ENCODE results near the gene DNAH10. TPM values are rescaled to one million over a fixed set of nuclear protein-coding genes. Genes with fewer than 3 reads are reported as not detected.

The DNAH10 gene
- polyA plus RNA-seq, 2 donors = 0.01 TPM; not detected in 1

DNA sequence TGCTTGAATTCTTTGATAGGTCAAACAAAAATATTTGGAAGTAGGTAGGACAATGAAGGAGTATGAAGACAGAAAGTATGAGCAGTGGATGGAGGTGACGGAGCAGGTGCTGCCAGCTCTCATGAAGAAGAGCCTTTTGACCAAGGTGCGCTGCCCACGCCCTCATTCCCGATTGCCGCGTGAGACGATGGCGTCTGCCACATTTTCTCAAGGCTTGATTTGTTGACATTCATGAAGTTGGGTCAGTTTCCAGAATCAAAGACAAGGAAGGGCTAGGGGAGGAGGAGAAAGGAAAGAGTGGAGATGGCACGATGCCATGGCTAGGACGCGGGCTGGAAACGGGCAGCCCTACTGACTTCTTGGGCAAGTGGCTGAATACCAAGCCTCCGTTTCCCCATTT, 37.1 kb downstream of the DNAH10 start:
- Histone ChIP-seq H3K27ac (ENCODE audit: low read depth in 2 of 2, low read length in 1 of 2) (no peak overlapping the region), H3K4me3 (ENCODE audit: low read depth in 1 of 2, low read length in 2 of 2) (no peak overlapping the region), H3K27me3 (ENCODE audit: control insufficient read depth in 1 of 2, insufficient read depth in 2 of 2, low read length in 2 of 2) (no peaks in the 10 kb centered on the region), H3K36me3 (ENCODE audit: control insufficient read depth in 2 of 2, insufficient read depth in 2 of 2, low read length in 1 of 2) (no peaks in the 10 kb centered on the region), H3K4me1 (ENCODE audit: control insufficient read depth in 2 of 2, insufficient read depth in 2 of 2, low read length in 1 of 2) (peaks cover 0 to 2% of the 10 kb centered on the region in 2 donors), H3K9me3 (ENCODE audit: control insufficient read depth in 2 of 2, insufficient read depth in 1 of 2, low read depth in 1 of 2, low read length in 1 of 2) (no peaks in the 10 kb centered on the region)
- WGBS, 2 donors = 89 to 90% methylated on average over 13 of the region's 13 CpGs

DNA sequence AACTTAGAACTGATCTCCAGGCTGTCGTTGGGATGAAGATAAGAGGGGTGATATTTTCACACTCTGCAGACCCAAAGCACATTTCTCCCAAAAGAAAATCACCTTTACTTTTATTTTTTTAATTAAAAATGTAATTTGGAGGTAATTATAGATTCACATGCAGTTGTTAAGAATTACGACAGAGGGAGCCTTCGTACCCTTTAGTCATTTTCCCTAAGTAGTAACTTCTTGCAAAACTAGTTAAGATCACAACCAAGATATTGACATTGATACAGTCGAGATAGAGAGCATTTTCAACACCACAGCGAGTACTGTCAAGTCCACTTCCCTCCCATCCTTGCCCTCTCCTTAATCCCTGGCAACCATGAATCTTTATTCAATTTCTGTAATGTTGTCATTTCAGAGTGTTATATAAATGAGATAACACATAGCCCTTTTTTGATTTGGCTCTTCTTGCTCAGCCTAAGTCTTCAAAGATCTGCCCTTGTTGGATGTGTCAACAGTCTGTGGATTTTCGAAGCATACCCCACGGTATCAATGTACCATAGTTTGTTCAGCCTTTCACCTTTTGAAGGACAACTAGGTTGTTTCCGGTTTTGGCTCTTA, 39.6 kb downstream of the DNAH10 start:
- H3K4me1 ChIP-seq (ENCODE audit: control insufficient read depth in 2 of 2, insufficient read depth in 2 of 2, low read length in 1 of 2) = peaks cover 0 to 2% of the 10 kb centered on the region in 2 donors
- no peaks in the 10 kb centered on the region for H3K9me3 ChIP-seq (ENCODE audit: control insufficient read depth in 2 of 2, insufficient read depth in 1 of 2, low read depth in 1 of 2, low read length in 1 of 2)
- no peaks in the 10 kb centered on the region for H3K36me3 ChIP-seq (ENCODE audit: control insufficient read depth in 2 of 2, insufficient read depth in 2 of 2, low read length in 1 of 2)
- no peaks in the 10 kb centered on the region for H3K27me3 ChIP-seq (ENCODE audit: control insufficient read depth in 1 of 2, insufficient read depth in 2 of 2, low read length in 2 of 2)
- no peak overlapping the region for H3K4me3 ChIP-seq (ENCODE audit: low read depth in 1 of 2, low read length in 2 of 2)
- H3K27ac ChIP-seq (ENCODE audit: low read depth in 2 of 2, low read length in 1 of 2) = no peak overlapping the region
- 49 to 51% methylated on average over 8 of the region's 8 CpGs for WGBS, 2 donors

DNA sequence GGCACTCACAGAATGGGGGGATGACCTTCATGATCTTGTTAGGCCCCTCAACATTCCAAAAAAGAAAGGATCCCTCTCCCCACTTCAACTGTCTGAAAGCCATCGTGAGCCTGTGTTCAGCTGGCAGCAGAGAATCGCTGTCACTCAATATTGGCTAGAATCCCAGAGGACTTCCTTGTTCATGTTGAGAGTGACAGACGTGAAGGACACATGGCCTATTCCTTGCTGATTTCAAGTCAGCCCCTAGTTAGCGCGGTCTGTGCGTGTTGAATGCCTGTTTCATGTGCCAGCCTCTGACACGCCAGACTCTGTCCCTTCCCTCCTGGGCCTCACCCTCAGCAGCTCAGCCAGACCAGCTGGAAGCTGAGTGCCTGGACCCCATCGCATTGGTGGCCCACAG, 43.1 kb downstream of the DNAH10 start:
- 81 to 82% methylated on average over 8 of the region's 8 CpGs for whole genome bisulfite sequencing, 2 donors
- no peak overlapping the region for H3K4me3 ChIP-seq (ENCODE audit: low read depth in 1 of 2, low read length in 2 of 2)
- no peaks in the 10 kb centered on the region for H3K9me3 ChIP-seq (ENCODE audit: control insufficient read depth in 2 of 2, insufficient read depth in 1 of 2, low read depth in 1 of 2, low read length in 1 of 2)

DNA sequence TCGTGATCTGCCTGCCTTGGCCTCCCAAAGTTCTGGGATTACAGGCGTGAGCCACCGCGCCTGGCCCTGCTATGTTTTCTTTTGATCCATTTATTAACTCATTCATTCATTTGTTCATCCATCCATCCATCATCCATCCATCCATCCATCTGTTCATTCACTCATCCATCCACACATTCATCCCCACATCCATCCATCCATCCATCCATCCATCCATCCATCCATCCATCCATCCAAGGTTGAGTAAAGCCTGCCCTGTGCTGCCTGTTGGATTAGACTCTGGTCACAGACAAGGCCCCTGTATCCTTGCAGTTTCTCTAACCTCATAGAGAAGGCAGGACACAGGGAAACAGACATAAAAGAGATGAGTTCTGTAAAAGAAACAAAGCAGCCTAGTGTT, 44.9 kb downstream of the DNAH10 start:
- H3K27ac ChIP-seq (ENCODE audit: low read depth in 2 of 2, low read length in 1 of 2) = no peak overlapping the region
- no peaks in the 10 kb centered on the region for H3K27me3 ChIP-seq (ENCODE audit: control insufficient read depth in 1 of 2, insufficient read depth in 2 of 2, low read length in 2 of 2)
- H3K9me3 ChIP-seq (ENCODE audit: control insufficient read depth in 2 of 2, insufficient read depth in 1 of 2, low read depth in 1 of 2, low read length in 1 of 2) = no peaks in the 10 kb centered on the region
- H3K4me1 ChIP-seq (ENCODE audit: control insufficient read depth in 2 of 2, insufficient read depth in 2 of 2, low read length in 1 of 2) = no peaks in the 10 kb centered on the region
- WGBS, 2 donors = 92 to 93% methylated on average over 4 of the region's 4 CpGs
- no peaks in the 10 kb centered on the region for H3K36me3 ChIP-seq (ENCODE audit: control insufficient read depth in 2 of 2, insufficient read depth in 2 of 2, low read length in 1 of 2)
- H3K4me3 ChIP-seq (ENCODE audit: low read depth in 1 of 2, low read length in 2 of 2) = no peak overlapping the region

More for the DNA sequence above, 43.1 kb downstream of the DNAH10 start:
- no peaks in the 10 kb centered on the region for H3K27me3 ChIP-seq (ENCODE audit: control insufficient read depth in 1 of 2, insufficient read depth in 2 of 2, low read length in 2 of 2)
- H3K27ac ChIP-seq (ENCODE audit: low read depth in 2 of 2, low read length in 1 of 2) = no peak overlapping the region
- no peaks in the 10 kb centered on the region for H3K36me3 ChIP-seq (ENCODE audit: control insufficient read depth in 2 of 2, insufficient read depth in 2 of 2, low read length in 1 of 2)
- no peaks in the 10 kb centered on the region for H3K4me1 ChIP-seq (ENCODE audit: control insufficient read depth in 2 of 2, insufficient read depth in 2 of 2, low read length in 1 of 2)

DNA sequence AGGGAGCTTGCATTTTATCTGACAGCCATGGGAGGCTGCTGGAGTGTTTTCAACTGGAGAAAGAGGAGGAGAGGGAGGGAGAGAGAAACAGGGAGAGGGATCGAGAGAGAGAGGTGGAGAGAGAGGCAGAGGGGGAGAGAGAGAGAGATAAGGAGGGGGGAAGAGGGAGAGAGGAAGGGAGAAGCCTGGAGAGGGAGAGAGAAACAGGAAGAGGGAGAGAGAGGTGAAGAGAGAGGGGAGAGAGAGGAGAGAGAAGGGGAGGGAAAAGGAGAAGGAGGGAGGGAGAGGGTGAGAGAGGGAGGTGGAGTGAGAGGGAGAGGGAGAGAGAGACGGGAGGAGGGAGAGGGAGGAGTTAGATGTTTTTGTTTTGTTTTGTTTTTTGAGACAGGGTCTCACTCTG, 45.6 kb downstream of the DNAH10 start:
- no peaks in the 10 kb centered on the region for H3K4me1 ChIP-seq (ENCODE audit: control insufficient read depth in 2 of 2, insufficient read depth in 2 of 2, low read length in 1 of 2)
- no peak overlapping the region for H3K27ac ChIP-seq (ENCODE audit: low read depth in 2 of 2, low read length in 1 of 2)
- 11 to 13% methylated on average over 2 of the region's 2 CpGs for WGBS, 2 donors
- no peaks in the 10 kb centered on the region for H3K27me3 ChIP-seq (ENCODE audit: control insufficient read depth in 1 of 2, insufficient read depth in 2 of 2, low read length in 2 of 2)
- H3K9me3 ChIP-seq (ENCODE audit: control insufficient read depth in 2 of 2, insufficient read depth in 1 of 2, low read depth in 1 of 2, low read length in 1 of 2) = no peaks in the 10 kb centered on the region
- H3K36me3 ChIP-seq (ENCODE audit: control insufficient read depth in 2 of 2, insufficient read depth in 2 of 2, low read length in 1 of 2) = no peaks in the 10 kb centered on the region
- no peak overlapping the region for H3K4me3 ChIP-seq (ENCODE audit: low read depth in 1 of 2, low read length in 2 of 2)

DNA sequence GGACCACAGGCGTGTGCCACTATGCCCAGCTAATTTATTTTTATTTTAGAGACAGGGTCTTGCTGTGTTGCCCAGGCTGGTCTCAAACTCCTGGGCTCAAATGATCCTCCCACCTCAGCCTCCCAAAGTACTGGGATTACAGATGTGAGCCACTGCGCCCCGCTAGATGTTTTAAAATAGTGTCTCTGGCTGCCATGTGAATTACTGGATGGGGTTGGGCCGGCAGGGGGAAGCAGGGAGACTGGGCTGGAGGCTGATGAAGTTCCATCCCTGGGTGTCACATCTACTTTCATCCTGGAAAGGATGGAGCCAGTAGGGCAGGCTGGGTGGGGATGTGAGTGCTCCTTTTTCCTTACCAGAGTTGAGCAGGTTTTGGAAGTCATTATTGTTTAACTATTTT, 46.1 kb downstream of the DNAH10 start:
- Histone ChIP-seq H3K27me3 (ENCODE audit: control insufficient read depth in 1 of 2, insufficient read depth in 2 of 2, low read length in 2 of 2) (no peaks in the 10 kb centered on the region), H3K27ac (ENCODE audit: low read depth in 2 of 2, low read length in 1 of 2) (no peak overlapping the region), H3K9me3 (ENCODE audit: control insufficient read depth in 2 of 2, insufficient read depth in 1 of 2, low read depth in 1 of 2, low read length in 1 of 2) (no peaks in the 10 kb centered on the region), H3K4me1 (ENCODE audit: control insufficient read depth in 2 of 2, insufficient read depth in 2 of 2, low read length in 1 of 2) (no peaks in the 10 kb centered on the region), H3K36me3 (ENCODE audit: control insufficient read depth in 2 of 2, insufficient read depth in 2 of 2, low read length in 1 of 2) (no peaks in the 10 kb centered on the region), H3K4me3 (ENCODE audit: low read depth in 1 of 2, low read length in 2 of 2) (no peak overlapping the region)
- 64 to 67% methylated on average over 4 of the region's 4 CpGs for WGBS, 2 donors

DNA sequence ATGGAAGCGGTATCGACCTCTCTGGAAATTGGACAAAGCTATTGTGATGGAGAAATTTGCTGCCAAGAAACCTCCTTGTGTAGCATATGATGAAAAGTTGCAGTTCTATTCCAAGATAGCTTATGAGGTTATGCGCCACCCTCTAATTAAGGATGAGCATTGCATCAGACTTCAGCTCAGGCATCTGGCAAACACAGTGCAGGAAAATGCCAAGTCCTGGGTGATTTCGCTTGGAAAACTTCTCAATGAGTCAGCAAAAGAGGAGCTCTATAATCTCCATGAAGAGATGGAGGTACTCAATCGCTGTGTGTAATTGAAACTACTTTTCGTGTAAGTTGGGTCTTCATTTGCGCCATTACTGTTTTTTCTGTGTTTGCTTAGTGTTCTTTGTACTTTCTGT, 51.2 kb downstream of the DNAH10 start:
- Histone ChIP-seq H3K4me1 (ENCODE audit: control insufficient read depth in 2 of 2, insufficient read depth in 2 of 2, low read length in 1 of 2) (no peaks in the 10 kb centered on the region), H3K36me3 (ENCODE audit: control insufficient read depth in 2 of 2, insufficient read depth in 2 of 2, low read length in 1 of 2) (no peaks in the 10 kb centered on the region), H3K9me3 (ENCODE audit: control insufficient read depth in 2 of 2, insufficient read depth in 1 of 2, low read depth in 1 of 2, low read length in 1 of 2) (peaks cover 0 to 4% of the 10 kb centered on the region in 2 donors), H3K4me3 (ENCODE audit: low read depth in 1 of 2, low read length in 2 of 2) (no peak overlapping the region), H3K27ac (ENCODE audit: low read depth in 2 of 2, low read length in 1 of 2) (no peak overlapping the region), H3K27me3 (ENCODE audit: control insufficient read depth in 1 of 2, insufficient read depth in 2 of 2, low read length in 2 of 2) (no peaks in the 10 kb centered on the region)
- WGBS, 2 donors = 76 to 82% methylated on average over 7 of the region's 7 CpGs

DNA sequence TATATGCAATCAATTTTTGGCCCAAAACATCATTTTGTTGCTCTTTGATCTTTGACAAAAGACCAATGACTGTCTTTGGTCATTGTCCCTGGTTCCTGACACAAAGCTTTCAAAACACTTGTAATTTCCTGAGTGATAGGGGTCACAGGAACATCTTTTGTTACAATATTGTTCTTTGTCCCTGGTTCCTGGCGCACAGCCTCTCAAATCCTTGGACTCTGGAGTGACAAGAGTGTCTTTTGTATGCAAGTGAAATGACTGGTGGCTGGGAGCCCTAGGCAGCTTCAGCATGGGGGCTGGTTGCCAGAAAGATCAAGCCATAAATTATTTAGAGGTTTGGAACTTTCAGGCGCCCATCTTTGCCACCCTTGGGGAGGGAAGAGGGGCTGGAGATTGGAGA, 53.9 kb downstream of the DNAH10 start:
- 71 to 85% methylated on average over 2 of the region's 2 CpGs for whole genome bisulfite sequencing, 2 donors
- peaks cover 0 to 4% of the 10 kb centered on the region in 2 donors for H3K9me3 ChIP-seq (ENCODE audit: control insufficient read depth in 2 of 2, insufficient read depth in 1 of 2, low read depth in 1 of 2, low read length in 1 of 2)
- H3K4me3 ChIP-seq (ENCODE audit: low read depth in 1 of 2, low read length in 2 of 2) = no peak overlapping the region
- H3K4me1 ChIP-seq (ENCODE audit: control insufficient read depth in 2 of 2, insufficient read depth in 2 of 2, low read length in 1 of 2) = no peaks in the 10 kb centered on the region
- no peaks in the 10 kb centered on the region for H3K36me3 ChIP-seq (ENCODE audit: control insufficient read depth in 2 of 2, insufficient read depth in 2 of 2, low read length in 1 of 2)
- no peaks in the 10 kb centered on the region for H3K27me3 ChIP-seq (ENCODE audit: control insufficient read depth in 1 of 2, insufficient read depth in 2 of 2, low read length in 2 of 2)
- no peak overlapping the region for H3K27ac ChIP-seq (ENCODE audit: low read depth in 2 of 2, low read length in 1 of 2)

DNA sequence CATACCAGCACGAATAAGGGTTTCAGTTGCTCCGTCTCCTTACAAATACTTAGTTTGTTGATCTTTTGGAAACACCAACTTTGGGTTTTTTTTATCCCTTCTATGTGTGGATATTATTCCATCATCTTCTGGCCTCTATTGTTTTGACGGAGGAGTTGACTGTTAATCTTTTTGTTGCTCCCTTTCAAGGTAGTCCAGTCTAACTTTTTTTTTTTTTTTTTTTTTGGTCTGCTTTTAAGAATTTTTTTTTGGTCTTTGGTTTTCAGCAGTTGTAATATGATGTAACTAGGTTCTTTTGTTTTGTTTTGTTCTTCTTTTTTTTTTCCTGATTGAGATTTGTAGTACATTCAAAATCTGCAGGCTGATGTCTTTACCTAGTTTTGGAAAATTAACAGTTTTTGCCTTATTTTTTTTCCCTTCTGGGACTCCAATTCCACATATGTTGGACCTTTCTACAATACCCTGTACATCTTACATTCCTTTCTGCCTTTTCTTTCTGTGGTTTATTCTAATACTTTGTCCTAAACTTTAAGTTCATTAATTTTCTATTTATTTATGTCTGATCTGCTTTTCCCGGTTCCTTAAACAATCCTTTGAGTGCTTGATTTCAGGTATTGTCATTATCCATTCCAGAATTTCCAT, 54.9 kb downstream of the DNAH10 start:
- no peaks in the 10 kb centered on the region for H3K4me1 ChIP-seq (ENCODE audit: control insufficient read depth in 2 of 2, insufficient read depth in 2 of 2, low read length in 1 of 2)
- H3K27ac ChIP-seq (ENCODE audit: low read depth in 2 of 2, low read length in 1 of 2) = no peak overlapping the region
- no peaks in the 10 kb centered on the region for H3K36me3 ChIP-seq (ENCODE audit: control insufficient read depth in 2 of 2, insufficient read depth in 2 of 2, low read length in 1 of 2)
- H3K4me3 ChIP-seq (ENCODE audit: low read depth in 1 of 2, low read length in 2 of 2) = no peak overlapping the region
- peaks cover 0 to 4% of the 10 kb centered on the region in 2 donors for H3K9me3 ChIP-seq (ENCODE audit: control insufficient read depth in 2 of 2, insufficient read depth in 1 of 2, low read depth in 1 of 2, low read length in 1 of 2)
- no peaks in the 10 kb centered on the region for H3K27me3 ChIP-seq (ENCODE audit: control insufficient read depth in 1 of 2, insufficient read depth in 2 of 2, low read length in 2 of 2)
- WGBS, 2 donors = 92% methylated on average over 4 of the region's 4 CpGs

DNA sequence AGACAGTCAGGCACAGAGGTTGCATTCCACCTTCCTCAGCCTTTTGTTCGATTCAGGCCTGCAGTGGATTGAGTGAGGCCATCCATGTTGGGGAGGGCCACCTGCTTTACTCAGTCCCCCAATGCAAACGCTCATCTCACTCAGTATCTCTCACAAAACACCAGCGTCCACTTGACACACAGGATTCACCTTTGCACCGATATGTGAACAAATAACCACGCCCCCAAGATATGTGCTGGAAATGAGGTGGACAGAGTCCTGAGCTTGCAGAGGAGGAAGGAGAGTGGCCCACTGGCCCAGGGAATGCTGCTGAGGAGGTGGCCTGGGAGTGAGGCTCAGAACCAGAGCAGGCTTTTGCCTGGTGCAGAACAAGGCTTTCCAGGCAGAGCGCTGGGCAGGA, 60.7 kb downstream of the DNAH10 start:
- H3K4me3 ChIP-seq (ENCODE audit: low read depth in 1 of 2, low read length in 2 of 2) = no peak overlapping the region
- WGBS, 2 donors = 74 to 82% methylated on average over 6 of the region's 6 CpGs
- no peaks in the 10 kb centered on the region for H3K4me1 ChIP-seq (ENCODE audit: control insufficient read depth in 2 of 2, insufficient read depth in 2 of 2, low read length in 1 of 2)
- H3K27ac ChIP-seq (ENCODE audit: low read depth in 2 of 2, low read length in 1 of 2) = no peak overlapping the region
- no peaks in the 10 kb centered on the region for H3K36me3 ChIP-seq (ENCODE audit: control insufficient read depth in 2 of 2, insufficient read depth in 2 of 2, low read length in 1 of 2)
- H3K9me3 ChIP-seq (ENCODE audit: control insufficient read depth in 2 of 2, insufficient read depth in 1 of 2, low read depth in 1 of 2, low read length in 1 of 2) = no peaks in the 10 kb centered on the region
- no peaks in the 10 kb centered on the region for H3K27me3 ChIP-seq (ENCODE audit: control insufficient read depth in 1 of 2, insufficient read depth in 2 of 2, low read length in 2 of 2)

Data from esophagus (tissue), 2 donors.